Femur (tissue), 1 donor: ENCODE measurements around the gene PIGP.
"Not testable (repeated sequence)": the region's sequence is repeated elsewhere in the genome, so short reads cannot be mapped to it uniquely, and the experiment has no call there.

ENCODE experiments used
- DNase-seq: peaks from one replicate; pipeline ENCODE4 v3.0.0-alpha.2; 2017

PIGP gene

GRCh38 chr21:37041706-37042271, 31.1 kb downstream of the PIGP start:
- no peak for DNase-seq

- no peak for DNase-seq
These were observed 32.7 kb downstream of the PIGP start for GRCh38 chr21:37040212-37040611.

DNA sequence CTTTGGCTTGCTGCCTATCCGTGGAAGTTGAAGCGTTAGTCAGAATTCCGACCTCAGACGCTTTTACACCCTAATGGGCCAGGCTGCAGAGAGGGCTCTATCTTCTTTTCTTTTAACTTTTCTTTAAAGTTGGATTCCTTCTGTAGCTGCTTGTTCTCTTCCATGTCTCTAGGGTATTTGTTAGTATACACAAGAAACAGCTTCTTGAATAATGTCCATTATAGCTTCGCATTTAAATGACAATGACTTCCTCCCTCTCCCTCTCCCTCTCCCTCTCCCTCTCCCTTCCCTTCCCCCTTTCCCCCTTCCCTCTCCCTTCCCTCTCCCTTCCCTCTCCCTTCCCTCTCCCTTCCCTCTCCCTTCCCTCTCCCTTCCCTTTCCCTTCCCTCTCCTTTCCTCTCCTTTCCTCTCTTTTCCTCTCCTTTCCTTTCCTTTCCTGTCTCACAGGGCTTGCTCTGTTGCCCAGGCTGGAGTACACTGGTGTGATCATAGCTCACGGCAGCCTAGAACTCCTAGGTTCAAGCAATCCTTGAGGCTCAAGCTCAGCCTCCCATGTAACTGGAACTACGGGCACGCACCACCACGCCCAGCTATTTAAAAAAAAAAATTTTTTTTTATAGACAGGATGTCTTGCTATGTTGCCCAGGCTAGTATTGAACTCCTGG, 33.3 kb downstream of the PIGP start:
- DNase-seq = no peak

- no peak for DNase-seq
These were observed 36.7 kb downstream of the PIGP start for GRCh38 chr21:37036177-37036576.

- DNase-seq = not testable (repeated sequence)
These were observed 38.5 kb downstream of the PIGP start for GRCh38 chr21:37034394-37034793.

DNA sequence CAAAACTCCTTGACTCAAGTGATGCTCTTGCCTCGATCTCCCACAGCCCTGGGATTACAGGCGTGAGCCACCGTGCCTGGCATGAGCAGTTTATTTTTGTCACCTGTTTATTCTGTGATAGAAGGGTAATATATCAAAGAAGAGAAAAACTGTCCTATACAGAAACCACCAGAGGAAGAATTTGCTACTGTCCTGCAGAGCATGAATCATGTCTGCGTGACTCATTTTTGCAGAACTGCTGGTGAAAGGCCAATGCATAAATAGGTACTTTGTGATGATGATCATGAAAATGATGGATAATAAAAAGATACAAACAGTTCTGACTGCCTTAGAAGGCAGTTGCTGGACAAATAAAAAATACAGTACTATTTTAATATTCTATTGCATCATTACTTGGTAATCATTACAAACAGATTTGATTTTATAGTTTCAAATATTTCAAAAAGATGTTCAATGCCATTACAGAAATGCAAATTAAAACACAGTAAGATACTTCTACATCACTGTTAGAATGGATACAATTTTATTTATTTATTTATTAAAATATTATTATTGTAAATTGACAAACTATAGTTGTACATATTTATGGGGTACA, 39.9 kb downstream of the PIGP start:
- DNase-seq = no peak

DNA sequence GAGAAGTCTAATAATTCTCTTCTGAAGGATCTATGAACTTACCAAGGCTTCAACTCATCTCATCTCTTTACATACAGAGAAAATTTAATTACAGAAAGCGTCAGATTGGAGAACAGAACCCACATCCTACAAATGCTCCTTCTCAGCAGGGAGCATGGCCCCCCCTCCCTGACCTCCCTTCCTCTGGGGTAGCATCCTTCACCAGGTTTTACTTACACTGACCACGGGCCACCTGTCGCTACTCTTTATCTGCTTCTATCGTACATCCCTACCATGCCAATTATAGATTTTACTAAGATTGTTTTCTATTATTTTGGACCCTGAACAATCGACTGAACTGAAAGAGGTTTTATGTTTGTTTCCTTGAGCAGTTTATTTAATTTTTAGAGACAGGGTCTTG, 40.6 kb downstream of the PIGP start:
- DNase-seq = no peak

DNA sequence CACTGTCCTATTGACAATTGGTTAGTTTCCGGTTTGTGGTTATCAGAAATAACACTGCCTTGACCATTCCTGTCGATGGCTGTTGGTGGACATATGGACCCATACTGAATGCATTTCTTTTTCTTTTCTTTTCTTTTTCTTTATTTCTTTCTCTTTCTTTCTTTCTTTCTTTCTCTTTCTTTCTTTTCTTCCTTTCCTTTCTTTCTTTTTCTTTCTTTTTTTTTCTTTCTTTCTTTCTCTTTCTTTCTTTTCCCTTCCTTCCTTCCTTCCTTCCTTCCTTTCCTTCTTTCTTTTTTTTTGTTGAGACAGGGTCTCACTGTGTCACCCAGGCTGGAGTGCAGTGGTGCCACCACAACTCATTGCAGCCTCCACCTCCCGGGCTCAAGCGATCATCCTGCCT, 42.0 kb downstream of the PIGP start:
- no peak for DNase-seq

DNA sequence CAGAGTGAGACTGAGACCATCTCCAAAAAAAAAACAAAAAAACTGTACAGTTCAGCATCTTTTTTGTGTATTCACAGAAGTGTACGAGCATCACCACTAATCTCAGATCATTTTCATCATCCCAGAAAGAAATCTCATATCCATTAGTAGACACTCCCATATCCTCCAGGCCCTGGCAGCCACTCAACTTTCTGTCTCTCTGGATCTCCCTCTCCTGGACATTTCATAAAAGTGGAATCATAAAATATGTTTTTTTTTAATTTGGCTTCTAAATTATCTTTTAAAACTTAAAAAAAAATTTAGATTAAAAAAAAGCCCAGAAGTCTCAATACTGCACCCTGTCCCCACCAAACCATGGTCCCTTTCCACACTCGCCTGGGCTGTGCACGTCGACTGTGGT, 44.3 kb downstream of the PIGP start:
- DNase-seq = no peak

DNA sequence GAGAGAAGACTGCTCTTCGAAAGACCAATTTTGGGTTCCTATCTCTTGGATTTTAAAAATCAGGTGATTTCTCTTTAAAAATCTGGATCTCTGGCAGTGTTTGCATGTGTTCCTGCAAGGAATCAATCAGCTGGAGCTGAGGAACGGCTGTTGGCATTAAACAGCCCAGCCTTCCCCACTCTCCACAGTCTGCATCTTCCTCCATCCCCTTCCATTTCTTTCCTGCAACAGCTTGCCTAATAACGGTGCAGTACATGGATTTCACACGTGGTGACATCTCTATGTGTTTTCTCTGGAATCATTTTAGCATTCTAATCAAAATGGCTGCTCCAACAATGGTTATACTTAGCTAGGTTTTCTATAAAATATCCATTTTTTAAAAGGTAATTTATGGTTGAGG, 46.4 kb downstream of the PIGP start:
- no peak for DNase-seq

DNA sequence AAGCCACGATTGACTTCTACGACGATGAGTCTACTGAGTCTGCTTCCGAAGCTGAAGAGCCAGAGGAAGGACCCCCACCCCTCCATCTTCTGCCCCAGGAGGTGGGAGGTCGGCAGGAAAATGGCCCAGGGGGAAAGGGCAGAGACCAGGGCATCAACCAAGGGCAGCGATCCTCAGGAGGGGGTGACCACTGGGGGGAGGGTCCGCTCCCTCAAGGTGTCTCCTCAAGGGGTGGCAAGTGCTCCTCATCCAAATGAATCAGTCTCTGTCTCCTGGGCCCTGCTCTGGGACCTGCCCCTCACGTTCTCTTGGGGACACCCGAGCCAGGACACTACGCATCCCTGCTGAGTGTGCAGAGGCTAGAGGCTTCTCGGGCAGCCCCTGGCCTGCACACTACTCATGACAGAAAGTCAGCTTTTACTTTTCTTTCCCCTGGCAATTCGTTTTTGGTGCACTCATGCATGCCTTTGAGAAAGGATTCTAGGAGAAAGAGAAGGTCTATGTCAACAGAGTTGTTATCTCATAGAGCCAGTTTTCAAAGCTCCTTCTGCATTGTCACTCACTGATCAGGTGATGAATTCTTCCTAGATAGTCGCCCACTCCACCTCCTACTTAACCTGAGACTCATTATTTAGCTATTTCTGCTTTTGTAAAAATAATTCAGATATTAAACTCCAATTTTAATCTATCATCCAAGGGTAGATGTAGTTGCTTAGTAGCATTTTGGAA, 54.8 kb downstream of the PIGP start:
- no peak for DNase-seq
